Heart left ventricle (tissue), 16 donors: ENCODE results near the gene RECK. TPM values are rescaled to one million over a fixed set of nuclear protein-coding genes. Genes with fewer than 3 reads are reported as not detected.
"Not testable (repeated sequence)": the region's sequence is repeated elsewhere in the genome, so short reads cannot be mapped to it uniquely, and the experiment has no call there.

Source experiments
- ATAC-seq, 4 donors: fragments of 200-7000 bp; cut with Tn5 transposase; one replicate each; pipeline ENCODE4 v1.9.1; 2020 to 2022; ENCODE audit warnings: moderate library complexity in 4 of 4, mild to moderate bottlenecking in 3 of 4, moderate number of reproducible peaks in 1 of 4
- DNase-seq, 5 donors: peaks; one replicate each; pipeline ENCODE4 v3.0.0-alpha.2; 2020
- H3K27ac ChIP-seq, 12 donors: fragments of 200-600 bp; sonication (generic) in 4 of 12; one replicate each; pipeline versions ENCODE4 v1.5.0 to v1.8.0; 2016 to 2022; ENCODE audit warnings: mild to moderate bottlenecking in 2 of 12
- H3K27me3 ChIP-seq, 9 donors: fragments of 200-600 bp; sonication (generic) in 2 of 9; one replicate each; pipeline versions ENCODE4 v1.5.1 to v1.8.0; 2016 to 2022; ENCODE audit warnings: mild to moderate bottlenecking in 3 of 9
- H3K36me3 ChIP-seq, 9 donors: fragments of 200-600 bp; sonication (generic) in 2 of 9; one replicate each; pipeline versions ENCODE4 v1.5.0 to v1.8.0; 2018 to 2022; ENCODE audit warnings: mild to moderate bottlenecking in 2 of 9
- H3K4me1 ChIP-seq, 12 donors: fragments of 200-600 bp; sonication (generic) in 4 of 12; one replicate each; pipeline versions ENCODE4 v1.5.0 to v1.8.0; 2016 to 2022; ENCODE audit warnings: mild to moderate bottlenecking in 3 of 12
- H3K4me3 ChIP-seq, 12 donors: fragments of 200-600 bp; sonication (generic) in 4 of 12; one replicate each; pipeline versions ENCODE4 v1.5.0 to v1.8.0; 2017 to 2022; ENCODE audit warnings: mild to moderate bottlenecking in 9 of 12, moderate library complexity in 4 of 12
- H3K9me3 ChIP-seq, 12 donors: fragments of 200-600 bp; sonication (generic) in 4 of 12; one replicate each; pipeline versions ENCODE4 v1.5.0 to v1.8.0; 2016 to 2022; ENCODE audit warnings: mild to moderate bottlenecking in 1 of 12
- POLR2A ChIP-seq, 2 donors: fragments of 450-650 bp; IDR thresholded peaks; one replicate each; pipeline ENCODE4 v1.6.1; 2017; ENCODE audit warnings: antibody characterized with exemption in 2 of 2, mild to moderate bottlenecking in 2 of 2, moderate library complexity in 2 of 2
- WGBS, 4 donors: extraction: QIAGEN DNeasy Blood & Tissue Kit in 2 of 4; methylation state at CpG; one replicate each; pipeline versions ENCODE4 v1.1.5 to v1.1.7; 2013 to 2018; 5-methylcytosine and 5-hydroxymethylcytosine counted together
- intact Hi-C, 10 donors: fragments of 100-400 bp; cut with DNase I; formaldehyde crosslinking; loops; one replicate each; pipeline versions ENCODE4 v1.11.1 to v1.14.2; 2022
- polyA plus RNA-seq, 2 donors: library from polyadenylated mRNA; stranded (reverse); fragments of 200-250 nt; gene quantifications; one replicate each; pipeline ENCODE4 v1.2.3, GENCODE V29; 2013
- total RNA-seq, 9 donors: library from RNA; depleted of rRNA in 2 of 9; stranded (reverse); fragments of >200 nt in 2 of 9; fragmentation: NEBNext Ultra II Directional in 3 of 9; extraction: Animal tissue kit (Norgen Biotek cat#: 25700) in 3 of 9; gene quantifications; one replicate each; pipeline versions ENCODE4 v1.1.0 to v1.2.4, GENCODE V29; 2016 to 2023
- TF ChIP-seq, protein P1 (sequence below), 12 donors: fragments of 200-600 bp; sonication (generic) in 4 of 12; IDR thresholded peaks; one replicate each; pipeline versions ENCODE4 v1.5.0 to v1.8.0; 2018 to 2022; ENCODE audit warnings: antibody characterized with exemption in 12 of 12, mild to moderate bottlenecking in 5 of 12
- donor health status: ischemic (EF 13 %, LVEDD 7.1; RV severe dilation, severe dysfunction).
- donor health status: healthy with polysubstance abuse.
- donor health status: DM: no; HTN: yes; CAD: no.
- donor health status: DM: no; HTN: no; CAD: no.
- donor health status: ischemic (EF 25% LVEDD 6.9; RV normal size, moderate dysfunction).
- donor health status: ischemic (EF 25% LVEDD 5.7; RV mildly dilated, moderate dysfunction).
- donor health status: healthy.
- donor health status: DM: yes; HTN: yes; CAD: no.
- donor health status: ischemic (EF 35%, LVEDD 5.7; RV mildly dilated, moderate dysfunction).
- donor health status: nonischemic (EF 11% LVEDD 7.7; RV severe dilation, severe dysfunction).
- donor health status: DM: yes; HTN: yes; CAD: no.
- donor health status: PGD.
- donor health status: ischemic (EF 29% LVEDD 5.4; RV normal size, mild dysfunction).
- donor health status: nonischemic (EF 23%, LVEDD 6.1; RV moderate dilation, normal function).

RECK gene
- total and polyA plus RNA-seq, 11 donors = 2.5 to 10.2 (median 4.9) TPM

DNA sequence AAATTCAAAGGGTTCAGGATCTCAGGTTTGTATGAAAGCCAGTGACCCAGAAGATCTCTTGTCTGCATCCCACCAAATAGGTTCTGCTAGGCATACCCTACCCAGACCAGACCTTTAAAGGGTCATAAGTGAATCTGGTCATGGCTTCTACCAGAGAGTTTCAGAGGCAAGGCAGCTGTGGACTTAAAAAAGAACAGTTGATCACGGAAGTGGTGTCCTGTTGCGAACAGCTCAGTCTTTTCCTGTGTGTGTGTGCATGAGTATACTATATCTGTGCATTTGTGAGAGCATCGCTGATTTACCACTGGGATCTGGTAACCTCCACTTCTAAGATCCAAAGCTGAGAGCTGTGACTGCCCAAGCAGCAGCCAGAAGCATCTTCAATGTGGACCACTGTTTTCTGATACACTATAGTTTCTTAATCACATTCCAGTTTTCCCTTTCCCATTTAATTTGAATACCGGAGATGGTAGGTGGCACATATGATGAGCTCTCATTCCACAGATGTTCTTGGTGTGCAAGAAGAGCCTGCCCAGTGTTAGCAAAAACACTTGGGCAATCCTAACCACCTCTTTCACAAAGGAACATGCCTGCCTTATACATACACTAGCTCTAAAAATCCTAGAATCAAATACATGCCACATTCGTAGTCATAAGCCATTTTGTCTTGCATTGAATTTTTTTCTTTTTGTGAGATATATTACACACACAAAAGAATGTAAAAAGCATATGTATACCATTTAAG, 42.6 kb upstream of the RECK start:
- peaks cover 0 to 14% (median 5%) of the 10 kb centered on the region in 12 donors for H3K9me3 ChIP-seq
- H3K27ac ChIP-seq = no peak overlapping the region
- H3K4me1 ChIP-seq = peaks cover 0 to 13% (median 0%) of the 10 kb centered on the region in 12 donors
- intact Hi-C loops = no loop called here
- H3K27me3 ChIP-seq = no peaks in the 10 kb centered on the region
- no peak for DNase-seq
- H3K36me3 ChIP-seq = no peaks in the 10 kb centered on the region
- no peak for ATAC-seq
- TF ChIP-seq POLR2A (IDR thresholded peaks at IDR 0.05) = no peak
- TF ChIP-seq, protein P1, sequence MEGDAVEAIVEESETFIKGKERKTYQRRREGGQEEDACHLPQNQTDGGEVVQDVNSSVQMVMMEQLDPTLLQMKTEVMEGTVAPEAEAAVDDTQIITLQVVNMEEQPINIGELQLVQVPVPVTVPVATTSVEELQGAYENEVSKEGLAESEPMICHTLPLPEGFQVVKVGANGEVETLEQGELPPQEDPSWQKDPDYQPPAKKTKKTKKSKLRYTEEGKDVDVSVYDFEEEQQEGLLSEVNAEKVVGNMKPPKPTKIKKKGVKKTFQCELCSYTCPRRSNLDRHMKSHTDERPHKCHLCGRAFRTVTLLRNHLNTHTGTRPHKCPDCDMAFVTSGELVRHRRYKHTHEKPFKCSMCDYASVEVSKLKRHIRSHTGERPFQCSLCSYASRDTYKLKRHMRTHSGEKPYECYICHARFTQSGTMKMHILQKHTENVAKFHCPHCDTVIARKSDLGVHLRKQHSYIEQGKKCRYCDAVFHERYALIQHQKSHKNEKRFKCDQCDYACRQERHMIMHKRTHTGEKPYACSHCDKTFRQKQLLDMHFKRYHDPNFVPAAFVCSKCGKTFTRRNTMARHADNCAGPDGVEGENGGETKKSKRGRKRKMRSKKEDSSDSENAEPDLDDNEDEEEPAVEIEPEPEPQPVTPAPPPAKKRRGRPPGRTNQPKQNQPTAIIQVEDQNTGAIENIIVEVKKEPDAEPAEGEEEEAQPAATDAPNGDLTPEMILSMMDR (IDR thresholded peaks at IDR 0.05) = no peak
- 56 to 83% (median 58%) methylated on average over 5 of the region's 5 CpGs for WGBS, 4 donors
- no peak overlapping the region for H3K4me3 ChIP-seq

DNA sequence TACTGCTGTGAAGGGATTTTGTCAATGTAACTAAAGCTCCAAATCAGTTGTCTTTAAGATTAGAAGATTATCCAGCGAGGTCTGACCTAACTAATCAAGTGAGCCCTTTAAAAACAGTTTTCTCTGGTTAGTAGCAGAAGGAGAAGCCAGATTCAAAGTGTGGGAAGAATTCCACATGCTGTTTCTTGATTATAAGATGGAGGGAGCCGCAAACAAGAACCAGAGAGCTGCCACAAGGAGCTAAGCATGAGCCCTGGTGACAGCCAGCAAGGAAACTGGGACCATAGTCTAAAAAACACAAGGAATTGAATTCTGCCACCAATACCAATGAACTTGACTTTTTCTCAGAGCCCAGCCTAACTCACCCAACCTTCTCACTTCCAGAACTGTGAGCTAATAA, 41.8 kb upstream of the RECK start:
- ATAC-seq = no peak
- H3K9me3 ChIP-seq = peaks cover 0 to 14% (median 5%) of the 10 kb centered on the region in 12 donors
- H3K4me1 ChIP-seq = peaks cover 0 to 13% (median 0%) of the 10 kb centered on the region in 12 donors
- H3K27me3 ChIP-seq = no peaks in the 10 kb centered on the region
- no peak overlapping the region for H3K4me3 ChIP-seq
- intact Hi-C loops = loop anchor here in 1 of 10 donors (5.0 kb wide), 1 partner anchor 33 kb away; no protein-coding TSS in a partner anchor
- H3K27ac ChIP-seq = no peak overlapping the region
- DNase-seq = no peak
- TF ChIP-seq POLR2A (IDR thresholded peaks at IDR 0.05) = no peak
- TF ChIP-seq, protein P1 (IDR thresholded peaks at IDR 0.05) = no peak
- WGBS, 4 donors = 68 to 84% (median 79%) methylated on average over 2 of the region's 2 CpGs
- H3K36me3 ChIP-seq = no peaks in the 10 kb centered on the region

DNA sequence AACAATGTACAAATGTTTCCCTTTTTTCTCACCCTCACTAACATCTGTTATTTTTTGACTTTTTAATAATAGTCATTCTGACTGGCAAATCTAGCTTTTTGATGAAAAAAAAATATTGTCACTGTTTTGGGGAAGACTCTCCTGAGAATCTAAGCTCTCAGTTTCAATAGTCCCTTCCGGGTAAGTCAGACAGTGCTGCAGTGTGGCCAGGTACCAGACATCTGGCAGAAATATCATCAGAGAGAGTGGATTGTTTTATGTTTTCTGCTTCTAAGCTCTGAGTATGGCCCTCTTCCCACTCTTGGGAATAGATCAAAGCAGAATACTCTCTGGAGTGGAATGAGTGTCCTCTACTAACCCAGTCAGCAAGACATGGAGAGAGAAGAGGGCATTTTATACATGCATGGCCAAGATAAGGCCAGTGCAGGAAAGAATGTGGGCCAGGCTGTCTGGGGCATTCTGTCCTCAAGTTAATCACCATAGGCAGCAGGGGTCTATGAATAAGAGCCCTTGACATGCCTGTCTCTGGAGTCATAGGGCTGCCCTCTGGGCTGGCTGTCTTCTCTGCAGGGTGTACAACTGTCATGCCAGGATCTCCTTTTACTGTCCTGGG, 40.2 kb upstream of the RECK start:
- Histone ChIP-seq H3K9me3 (peaks cover 0 to 14% (median 5%) of the 10 kb centered on the region in 12 donors), H3K4me1 (peaks cover 0 to 13% (median 0%) of the 10 kb centered on the region in 12 donors), H3K4me3 (no peak overlapping the region), H3K27me3 (no peaks in the 10 kb centered on the region), H3K27ac (peak overlapping the region in 5 of 12 donors; percentile 15 to 70 (median 36)), H3K36me3 (no peaks in the 10 kb centered on the region)
- 24 to 33% (median 25%) methylated on average over 1 of the region's 1 CpG for WGBS, 4 donors
- DNase-seq (peak in 4 of 5 donors; percentile 27 to 53 (median 40)), ATAC-seq (peak; percentile 94 to 97 (median 95))
- intact Hi-C loops = loop anchor here in 1 of 10 donors (5.0 kb wide), 1 partner anchor 34 kb away; no protein-coding TSS in a partner anchor
- no peak for TF ChIP-seq POLR2A (IDR thresholded peaks at IDR 0.05)
- TF ChIP-seq, protein P1 (IDR thresholded peaks at IDR 0.05) = no peak

DNA sequence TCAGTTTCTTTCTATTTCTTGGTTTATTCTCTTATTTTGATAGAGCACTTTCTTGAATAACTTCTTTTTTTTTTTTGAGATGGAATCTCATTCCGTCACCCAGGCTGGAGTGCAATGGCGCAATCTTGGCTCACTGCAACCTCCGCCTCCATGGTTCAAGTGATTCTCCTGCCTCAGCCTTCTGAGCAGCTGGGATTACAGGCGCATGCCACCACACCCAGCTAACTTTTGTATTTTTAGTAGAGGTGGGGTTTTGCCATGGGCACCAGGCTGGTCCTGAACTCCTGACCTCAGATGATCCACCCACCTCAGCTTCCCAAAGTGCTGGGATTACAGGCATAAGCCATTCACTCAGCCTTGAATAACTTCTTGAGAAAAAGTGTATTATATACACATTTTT, 39.7 kb upstream of the RECK start:
- DNase-seq, H3K27me3 ChIP-seq, H3K36me3 ChIP-seq, H3K4me3 ChIP-seq, ATAC-seq: not testable (repeated sequence)
- peak overlapping the region in 4 of 12 donors; percentile 15 to 59 (median 40) for H3K27ac ChIP-seq
- 82 to 88% (median 85%) methylated on average over 4 of the region's 4 CpGs for WGBS, 4 donors
- peaks cover 0 to 13% (median 0%) of the 10 kb centered on the region in 12 donors for H3K4me1 ChIP-seq
- peaks cover 0 to 14% (median 5%) of the 10 kb centered on the region in 12 donors for H3K9me3 ChIP-seq
- intact Hi-C loops = loop anchor here in 1 of 10 donors (5.0 kb wide), 1 partner anchor 35 kb away; no protein-coding TSS in a partner anchor
